NCI-H2227 (cell line): ENCODE data around the gene NKG7.
A peak's percentile ranks its signal among the peaks of the same experiment; 100 is the strongest.
"Not testable (repeated sequence)": the region's sequence is repeated elsewhere in the genome, so short reads cannot be mapped to it uniquely, and the experiment has no call there.

Experiments used
- DNase-seq: peaks from one replicate; lab custom pipeline; 2025; ENCODE audit not compliant: unreplicated experiment; lab: John Stamatoyannopoulos, UW

The NKG7 gene, protein sequence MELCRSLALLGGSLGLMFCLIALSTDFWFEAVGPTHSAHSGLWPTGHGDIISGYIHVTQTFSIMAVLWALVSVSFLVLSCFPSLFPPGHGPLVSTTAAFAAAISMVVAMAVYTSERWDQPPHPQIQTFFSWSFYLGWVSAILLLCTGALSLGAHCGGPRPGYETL

GRCh38 chr19:51372649-51373504, at the start of gene NKG7:
NKG7 (minus strand) TSS chr19:51372654; CDS start chr19:51372535, 119 bp downstream.
- DNase-seq, result no peak

- DNase-seq, result peak; percentile 66
Measured at GRCh38 chr19:51422053-51422448, 49.6 kb upstream of the NKG7 start.

- DNase-seq, result no peak
Measured at GRCh38 chr19:51421229-51422052, 49.0 kb upstream of the NKG7 start.

- DNase-seq, result not testable (repeated sequence)
Measured at GRCh38 chr19:51420511-51420910, 48.1 kb upstream of the NKG7 start.

DNA sequence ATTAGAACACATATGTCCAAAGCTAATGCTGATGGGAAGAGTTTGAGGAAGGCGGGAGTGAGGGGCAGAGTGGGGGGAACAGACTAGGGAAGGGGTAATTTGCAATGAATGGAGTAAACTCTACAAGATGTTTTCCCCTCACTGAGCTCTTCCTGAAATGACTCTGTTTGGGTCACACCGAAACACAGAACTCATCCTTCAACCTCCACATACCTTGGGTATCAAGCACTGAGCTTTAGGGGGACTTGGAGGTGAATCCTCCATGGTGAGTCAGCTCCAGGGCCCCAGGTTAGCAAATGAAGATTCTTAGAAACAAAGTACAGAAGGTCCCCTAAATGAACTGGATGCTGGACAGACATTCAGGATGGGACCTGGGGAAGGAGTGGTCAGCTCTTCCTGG, 46.3 kb upstream of the NKG7 start:
- DNase-seq, result no peak

DNA sequence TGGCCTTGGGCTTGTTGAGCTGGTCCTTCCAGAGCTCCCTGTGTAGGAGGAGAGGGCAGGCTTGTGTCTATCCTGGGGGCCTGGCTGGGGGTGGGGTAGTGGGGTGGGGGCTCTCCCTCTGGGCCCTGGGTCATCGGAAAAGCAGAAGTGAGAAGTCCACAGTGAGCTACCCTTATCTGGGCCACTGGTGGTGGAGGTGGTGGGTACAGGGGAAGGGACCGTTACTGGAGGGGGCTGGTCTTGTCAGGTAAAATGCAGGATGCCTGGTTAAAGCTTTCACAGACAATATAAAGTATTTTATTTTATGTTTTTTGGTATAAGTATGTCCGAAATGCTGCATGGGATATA, 45.3 kb upstream of the NKG7 start:
- no peak for DNase-seq

DNA sequence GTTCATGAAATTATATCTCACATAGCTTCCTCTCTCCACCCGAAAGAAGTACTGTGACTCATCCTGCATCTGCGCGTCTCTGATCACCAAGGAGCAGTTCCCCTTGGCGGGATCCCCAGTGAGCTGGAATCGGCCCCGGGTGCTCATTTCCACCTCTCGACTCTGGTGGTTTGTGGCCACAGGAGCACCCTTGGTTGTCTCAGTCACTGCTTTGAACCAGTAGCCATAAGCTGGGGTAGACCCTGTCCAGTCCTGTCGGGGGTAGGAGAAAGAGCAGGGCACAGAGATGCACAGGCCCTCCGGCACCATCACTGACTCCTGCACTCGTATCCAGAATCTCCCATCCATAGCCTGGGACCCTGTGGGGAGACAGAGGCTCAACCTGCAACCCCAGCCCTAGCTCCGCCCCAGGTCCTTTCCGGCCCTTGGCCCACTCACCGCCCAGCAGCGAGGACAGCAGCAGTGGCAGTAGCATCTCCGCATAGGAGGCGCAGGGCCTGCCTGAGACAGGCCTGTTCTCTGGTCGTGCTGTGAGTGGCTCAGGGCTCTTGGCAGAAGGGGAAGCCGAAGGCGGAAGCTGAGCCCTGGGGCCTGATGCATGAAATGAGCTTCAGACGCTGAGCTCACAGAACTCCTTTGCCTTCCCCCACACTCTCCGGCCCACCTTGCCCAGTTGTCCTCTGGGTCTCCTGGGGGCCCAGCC, 44.8 kb upstream of the NKG7 start, which contains the start of gene SIGLEC10:
SIGLEC10 (minus strand) TSS at position 536 of the 703 bp plus-strand sequence; CDS start at position 475, 61 bp downstream.
- no peak for DNase-seq

DNA sequence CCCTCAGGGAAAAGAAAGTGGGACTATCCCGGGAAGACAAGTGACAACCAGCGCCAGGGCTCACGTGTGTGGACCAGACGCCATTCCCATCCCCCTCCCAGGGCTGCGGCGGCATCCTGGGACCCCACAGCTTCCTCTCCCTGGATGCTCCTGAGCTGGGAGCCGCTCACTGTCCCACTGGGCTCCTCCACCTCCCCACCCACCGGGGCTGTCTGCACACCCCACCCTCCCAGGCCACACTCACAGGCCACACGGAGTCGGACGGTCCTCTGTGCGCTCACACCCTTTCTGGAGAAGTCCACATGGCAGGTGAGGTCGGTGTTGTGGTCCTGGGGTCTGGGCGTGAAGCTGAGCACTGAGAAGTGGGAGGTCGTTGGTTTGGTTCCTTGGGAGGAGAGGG, 44.0 kb upstream of the NKG7 start:
- not testable (repeated sequence) for DNase-seq

- DNase-seq, result no peak
Measured at GRCh38 chr19:51415187-51415586, 42.7 kb upstream of the NKG7 start.

DNA sequence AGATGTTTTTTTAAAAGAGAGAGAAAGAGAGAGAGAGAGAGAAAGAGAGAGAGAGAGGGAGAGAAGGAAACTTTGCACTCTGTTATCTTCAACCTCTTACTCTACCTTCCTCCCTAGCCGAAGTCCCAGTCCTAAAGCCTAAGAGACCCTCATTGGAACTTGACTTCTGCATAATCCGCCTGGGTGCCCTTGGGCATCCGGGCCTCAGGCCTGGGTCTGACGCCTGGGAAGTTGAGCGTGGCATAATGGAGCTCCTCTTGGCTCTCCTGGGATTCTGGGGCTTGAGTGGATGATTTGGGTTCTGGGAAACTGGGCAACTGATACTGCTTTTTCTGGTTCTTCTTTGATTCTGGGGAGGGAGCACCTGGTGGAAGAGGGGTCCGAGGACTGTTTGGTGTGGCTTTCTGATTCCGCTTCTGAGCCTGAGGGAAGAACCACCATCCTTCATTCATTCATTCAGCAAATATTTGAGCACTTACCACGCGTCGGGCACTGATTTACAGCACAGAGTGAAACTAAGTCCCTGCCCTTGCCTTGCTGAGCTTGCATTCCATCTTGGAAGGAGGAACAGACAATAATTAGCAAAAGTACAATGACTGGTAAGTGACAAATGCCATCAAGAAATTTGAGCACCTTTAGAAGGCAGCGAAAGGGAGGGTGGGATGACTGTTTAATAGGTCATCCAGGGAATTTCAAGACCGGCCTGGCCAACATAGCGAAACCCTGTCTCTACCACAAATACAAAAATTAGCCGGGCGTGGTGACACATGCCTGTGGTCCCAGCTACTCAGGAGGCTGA, 38.7 kb upstream of the NKG7 start:
- no peak for DNase-seq

DNA sequence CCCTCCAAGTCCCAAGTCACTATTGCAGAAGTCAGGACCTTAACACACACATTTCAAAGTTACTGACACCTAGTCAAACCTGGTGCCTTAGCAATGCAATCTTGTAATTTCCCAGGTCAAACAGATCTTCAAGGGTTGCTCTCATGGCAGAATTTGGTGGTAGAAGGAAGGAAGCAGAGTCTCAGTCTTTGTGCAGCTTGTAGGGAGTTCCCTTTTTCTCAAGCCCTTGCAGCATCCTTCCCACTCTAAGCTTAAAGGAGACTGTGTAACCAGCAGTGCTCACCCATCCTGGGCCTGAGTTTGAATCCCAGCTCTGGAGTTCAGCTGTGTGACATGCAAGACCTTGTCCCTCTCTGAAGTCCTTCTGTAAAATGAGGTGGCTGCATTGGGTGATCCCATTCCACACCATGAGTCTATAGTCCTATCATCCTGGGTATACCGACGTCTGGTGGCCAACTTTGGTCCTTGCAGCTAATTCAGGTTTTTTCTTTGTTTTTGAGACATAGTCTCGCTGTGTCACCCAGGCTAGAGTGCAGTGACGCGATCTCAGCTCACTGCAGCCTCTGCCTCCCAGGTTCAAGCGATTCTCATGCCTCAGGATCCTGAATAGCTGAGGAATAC, 35.2 kb upstream of the NKG7 start:
- DNase-seq, result no peak

- no peak for DNase-seq
Measured at GRCh38 chr19:51402117-51402516, 29.7 kb upstream of the NKG7 start.

- not testable (repeated sequence) for DNase-seq
Measured at GRCh38 chr19:51399936-51400335, 27.5 kb upstream of the NKG7 start.

DNA sequence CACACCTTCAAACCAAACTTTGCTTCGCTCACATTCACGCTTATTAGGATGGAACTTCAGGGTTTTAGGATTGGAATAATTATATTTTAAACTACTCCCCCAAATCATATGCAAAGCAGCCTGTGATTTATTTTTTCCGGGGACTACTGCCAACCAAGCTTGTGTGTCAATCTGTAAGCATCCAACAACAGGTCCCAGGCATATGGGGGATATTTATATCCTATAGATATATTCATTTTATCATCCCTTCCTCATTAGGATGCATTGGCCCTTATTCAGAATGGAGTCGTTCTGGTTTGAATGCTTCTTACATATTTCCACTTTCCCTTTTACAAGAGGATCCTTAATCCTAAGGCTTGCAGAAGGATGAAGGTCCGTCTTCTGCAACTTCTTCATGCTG, 26.8 kb upstream of the NKG7 start:
- DNase-seq, result no peak

GRCh38 chr19:51398096-51398704, 25.7 kb upstream of the NKG7 start:
- peak; percentile 14 for DNase-seq

DNA sequence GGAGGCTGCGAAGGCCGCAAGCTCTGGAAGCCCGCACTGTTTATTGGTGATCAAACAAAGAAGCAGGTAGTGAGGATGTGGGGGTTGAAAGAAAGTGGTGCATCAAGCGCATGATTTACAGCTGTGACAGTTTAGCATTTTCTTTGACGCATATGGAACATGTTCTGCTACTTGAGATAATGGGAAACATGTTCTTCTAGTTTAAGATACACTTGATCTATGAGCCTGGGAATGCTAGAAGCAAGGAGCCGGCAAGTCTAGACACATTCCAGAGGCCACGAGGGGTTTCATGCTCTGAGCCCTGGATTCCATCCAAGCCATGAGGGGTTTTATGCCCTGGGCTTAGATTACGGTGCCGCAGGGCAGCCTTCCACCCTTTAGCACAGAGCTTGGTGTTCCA, 25.0 kb upstream of the NKG7 start:
- not testable (repeated sequence) for DNase-seq

DNA sequence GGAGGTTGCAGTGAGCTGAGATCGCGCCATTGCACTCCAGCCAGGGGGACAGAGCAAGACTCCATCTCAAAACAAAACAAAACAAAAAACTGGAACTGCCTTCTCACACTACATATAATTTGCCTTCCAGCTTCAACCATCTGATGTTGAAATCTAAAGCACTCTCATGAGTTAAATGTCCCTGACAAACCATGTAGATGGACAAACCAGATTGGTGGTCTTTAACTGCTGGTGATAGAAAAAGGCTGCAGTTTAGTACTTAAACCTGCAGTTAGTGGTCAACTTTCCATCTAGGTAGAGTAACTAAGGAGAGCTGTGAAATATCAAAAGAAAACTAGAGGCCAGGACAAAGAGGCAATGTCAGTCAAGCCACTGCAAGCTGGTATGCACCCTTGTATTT, 23.7 kb upstream of the NKG7 start:
- no peak for DNase-seq

DNA sequence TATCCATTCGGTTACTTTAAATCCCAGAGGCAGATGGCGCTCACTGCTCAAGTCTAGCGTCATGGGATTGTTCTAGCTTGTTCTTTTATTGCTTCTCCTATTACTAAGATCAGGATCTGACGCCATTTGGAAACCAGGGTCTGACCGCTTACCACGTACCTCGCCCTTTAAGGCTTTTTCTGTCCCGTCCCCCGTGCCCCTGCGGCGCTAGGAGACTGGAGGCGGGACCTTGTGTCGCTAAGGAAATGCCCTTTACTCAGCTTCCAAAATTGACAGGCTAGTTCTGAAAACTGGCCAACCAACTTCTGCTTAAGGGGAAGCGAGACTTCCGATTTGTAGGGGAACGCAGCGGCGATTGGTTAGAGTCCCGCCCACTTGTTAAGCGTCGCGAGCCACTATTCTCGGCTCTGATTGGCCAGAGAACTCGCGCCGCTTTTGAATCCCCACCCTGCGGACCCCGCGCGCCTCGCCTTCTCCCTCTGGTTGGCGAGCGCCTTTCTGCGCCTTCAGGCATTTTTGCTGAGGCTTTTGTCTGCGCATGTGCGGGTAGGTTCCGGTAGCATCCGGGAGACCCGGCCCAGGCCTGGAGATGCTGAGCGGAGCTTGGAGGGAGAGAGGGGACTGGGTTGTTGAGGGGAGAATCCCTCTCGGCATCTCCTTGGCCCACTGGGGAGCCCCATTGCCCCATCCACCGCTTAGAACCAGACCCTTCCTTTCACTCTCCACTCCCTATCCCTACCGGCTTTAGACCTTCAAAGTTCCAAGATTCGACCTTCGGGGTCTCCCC, 21.8 kb upstream of the NKG7 start:
- DNase-seq, result peak; percentile 96

DNA sequence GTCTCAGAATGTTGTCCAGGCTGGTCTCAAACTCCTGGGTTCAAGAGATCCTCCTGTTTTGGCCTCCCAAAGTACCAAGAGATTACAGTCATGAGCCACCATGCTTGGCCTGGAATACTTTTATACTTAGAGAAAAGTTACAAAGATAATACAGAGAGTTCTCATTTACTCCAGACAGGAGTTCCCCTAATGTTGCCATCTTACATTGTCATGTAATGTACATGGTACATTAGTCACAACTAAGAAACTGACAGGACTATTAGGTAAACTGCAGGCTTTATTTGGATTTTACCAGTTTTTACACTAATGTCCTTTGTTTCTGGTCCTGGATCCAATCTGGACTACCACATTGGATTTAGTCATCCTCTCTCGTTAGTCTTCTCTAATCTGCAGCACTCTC, 20.2 kb upstream of the NKG7 start:
- DNase-seq, result no peak
